Left ventricle myocardium superior (tissue), 1 donor: ENCODE data around the gene HMBS. TPM values are rescaled to one million over a fixed set of nuclear protein-coding genes. Genes with fewer than 3 reads are reported as not detected.
"Not testable (repeated sequence)": the region's sequence is repeated elsewhere in the genome, so short reads cannot be mapped to it uniquely, and the experiment has no call there.

Experiments used
- ATAC-seq: fragments of 200-7000 bp; cut with Tn5 transposase; one replicate; pipeline ENCODE4 v1.9.1; 2020; ENCODE audit warnings: mild to moderate bottlenecking, moderate library complexity
- DNase-seq: peaks from one replicate; pipeline ENCODE4 v3.0.0-alpha.2; 2020
- intact Hi-C: fragments of 100-400 bp; cut with micrococcal nuclease; formaldehyde crosslinking; loops from one replicate; pipeline ENCODE4 v1.11.0; 2022
- total RNA-seq: library from RNA; stranded (reverse); fragmentation: NEBNext Ultra II Directional; extraction: Animal tissue kit (Norgen Biotek cat#: 25700); gene quantifications from one replicate; pipeline ENCODE4 v1.2.1, GENCODE V29; 2021
- donor health status: DM: no; HTN: yes; CAD: no; lungs with severe emphysema.

The HMBS gene
- total RNA-seq, 1 donor from 2014 or later: 24.9 TPM

DNA sequence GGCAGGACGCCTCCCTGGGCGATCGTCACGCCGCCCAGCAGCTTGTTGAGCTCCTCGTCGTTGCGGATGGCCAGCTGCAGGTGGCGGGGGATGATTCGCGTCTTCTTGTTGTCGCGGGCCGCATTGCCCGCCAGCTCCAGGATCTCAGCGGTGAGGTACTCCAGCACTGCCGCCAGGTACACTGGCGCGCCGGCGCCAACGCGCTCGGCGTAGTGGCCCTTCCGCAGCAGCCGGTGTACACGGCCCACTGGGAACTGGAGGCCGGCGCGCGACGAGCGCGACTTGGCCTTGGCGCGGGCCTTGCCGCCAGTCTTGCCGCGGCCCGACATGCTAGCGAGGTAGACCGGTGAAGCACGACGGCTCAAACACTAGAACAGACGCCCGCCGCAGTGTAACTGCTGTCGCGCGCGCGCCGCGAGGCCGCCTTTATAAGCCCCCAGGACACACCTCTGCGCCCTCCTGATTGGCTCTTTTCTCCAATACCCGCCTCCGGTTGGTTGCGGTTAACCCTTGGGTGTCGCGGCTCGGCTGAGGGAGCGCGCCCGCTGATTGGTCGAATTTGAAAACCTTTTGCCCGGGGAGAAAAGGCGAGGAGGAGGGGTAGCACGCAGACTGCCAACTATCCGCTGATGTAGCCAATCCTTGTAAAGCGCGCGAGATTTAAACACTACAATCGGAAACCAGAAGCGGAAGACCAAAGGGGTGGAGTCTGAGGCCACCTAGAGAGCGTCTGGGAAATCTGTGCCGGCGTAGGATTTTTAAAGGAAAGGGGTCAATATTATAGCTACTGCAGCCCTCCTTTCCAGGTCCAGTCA is 10.6 kb downstream of the HMBS start:
- intact Hi-C loops: no loop called here
- peak; percentile 96 for ATAC-seq
- DNase-seq: peak; percentile 98

DNA sequence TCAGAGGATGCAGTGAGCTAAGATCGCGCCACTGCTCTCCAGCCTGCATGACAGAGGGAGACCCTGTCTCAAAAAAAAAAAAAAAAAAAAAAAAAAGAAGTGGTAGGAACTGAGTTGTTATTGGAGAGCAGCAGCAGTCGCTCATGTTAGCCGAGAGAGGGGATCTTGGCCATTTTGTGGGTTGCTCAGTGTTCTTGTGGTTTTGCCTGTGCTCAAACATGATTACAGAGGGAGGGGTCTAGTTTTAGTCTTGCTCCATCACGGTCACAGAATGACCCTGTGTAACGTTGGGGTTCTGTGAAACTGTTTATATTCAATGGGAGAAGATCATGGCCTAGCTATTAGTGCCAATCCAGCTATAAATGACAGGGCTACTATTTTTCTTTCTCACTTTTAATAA is 15.0 kb downstream of the HMBS start:
- intact Hi-C loops: no loop called here
- ATAC-seq (no peak), DNase-seq (no peak)

DNA sequence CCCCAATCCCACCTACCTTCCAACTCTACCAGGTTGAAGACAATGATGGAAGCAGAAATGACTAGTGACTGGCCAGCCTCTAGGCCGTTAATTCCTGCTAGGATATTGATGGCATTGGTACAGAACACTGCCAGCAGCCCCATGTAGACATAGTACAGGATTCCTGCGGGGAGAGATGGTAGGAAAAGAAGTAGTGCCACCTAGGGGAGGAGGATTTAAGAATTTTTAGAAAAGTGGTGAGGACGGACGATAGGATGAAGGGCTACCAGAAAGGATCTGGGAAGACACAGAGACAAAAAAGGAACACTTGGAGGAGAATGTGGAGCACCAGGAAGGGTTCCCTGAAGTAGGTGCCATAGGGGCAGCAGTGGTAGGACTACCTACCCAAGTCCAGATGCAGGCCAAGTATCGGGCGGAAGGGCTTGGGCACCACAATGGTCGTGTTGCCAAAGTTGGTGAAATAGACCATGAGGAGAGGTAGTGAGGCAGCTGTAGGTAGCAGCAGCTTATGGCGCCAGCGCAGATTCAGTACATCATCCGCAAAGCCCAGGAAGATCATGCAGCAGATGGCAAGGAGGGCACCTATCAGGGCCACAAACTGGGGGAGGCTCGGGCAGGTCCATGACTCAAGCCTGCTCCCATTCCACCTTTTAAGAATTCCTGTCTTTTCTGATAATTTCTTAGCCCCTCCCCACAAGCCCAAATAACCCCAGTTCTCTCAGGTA is 15.7 kb downstream of the HMBS start:
- no peak for DNase-seq
- intact Hi-C loops: no loop called here
- ATAC-seq: no peak

GRCh38 chr11:119100994-119101758 is 16.5 kb downstream of the HMBS start:
- intact Hi-C loops: no loop called here
- DNase-seq (no peak), ATAC-seq (peak; percentile 2)

GRCh38 chr11:119101759-119102423 is 17.2 kb downstream of the HMBS start, which contains the start of gene DPAGT1:
Gene DPAGT1, minus strand, starts transcription at chr11:119101853. Its CDS starts 198 bp downstream, at chr11:119101655.
- intact Hi-C loops: no loop called here
- ATAC-seq: peak; percentile 94
- peak; percentile 88 for DNase-seq

GRCh38 chr11:119103161-119103664 is 18.5 kb downstream of the HMBS start:
- DNase-seq, ATAC-seq, intact Hi-C loops: not testable (repeated sequence)

GRCh38 chr11:119103793-119104192 is 19.1 kb downstream of the HMBS start:
- ATAC-seq (no peak), DNase-seq (no peak)
- intact Hi-C loops: no loop called here

DNA sequence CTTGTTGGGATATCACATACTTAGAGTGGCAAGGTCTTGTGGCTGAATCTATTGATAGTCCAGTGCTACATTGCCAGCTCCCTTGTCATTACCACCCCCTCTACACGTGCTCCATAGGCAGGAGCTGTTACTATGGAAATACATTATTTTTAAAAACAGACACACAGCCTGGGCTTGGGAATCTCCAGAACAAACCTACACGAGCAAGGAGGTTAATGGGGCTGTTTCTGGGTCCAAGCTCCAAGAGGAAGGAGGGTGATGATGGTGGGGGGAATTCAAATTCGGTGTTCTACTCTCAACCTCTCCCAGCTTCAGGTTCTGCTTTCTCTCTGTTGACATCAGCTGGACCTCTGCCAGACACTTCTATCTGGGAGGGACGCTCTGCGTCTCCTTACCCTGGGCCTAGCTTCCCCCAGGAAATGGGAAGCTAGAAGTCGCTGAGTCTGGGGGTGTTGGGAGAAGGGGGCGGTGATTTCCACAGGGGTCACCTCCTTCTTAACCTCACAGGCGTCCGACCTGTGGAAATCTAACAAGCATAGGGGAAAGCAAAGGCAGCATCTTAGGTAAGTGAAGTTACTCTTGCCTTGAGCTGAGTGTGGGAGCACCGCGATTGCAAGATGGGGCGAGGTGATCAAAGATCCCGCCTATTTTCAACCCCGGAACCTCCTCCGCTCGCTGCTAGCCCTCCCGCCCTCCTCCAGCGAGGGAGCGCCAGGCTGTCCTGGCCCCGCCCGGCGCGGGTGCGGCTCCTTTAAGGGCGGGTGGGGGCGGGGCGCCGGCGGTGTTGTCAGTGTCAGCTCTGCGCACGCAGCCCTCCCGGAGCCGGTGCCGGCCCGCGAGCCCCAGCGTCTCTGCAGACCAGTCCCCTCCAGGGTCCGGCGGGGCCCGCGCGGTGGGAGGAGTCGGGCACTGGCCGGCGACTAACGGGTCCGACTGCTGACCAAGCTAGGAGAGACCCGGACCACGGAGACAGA is 22.2 kb downstream of the HMBS start, which contains the start of gene C2CD2L:
Gene C2CD2L, plus strand, starts transcription at position 781 of the 974 bp plus-strand sequence. CDS start 398 bp downstream, outside the sequence.
- ATAC-seq (peak; percentile 94), DNase-seq (peak; percentile 96)
- intact Hi-C loops: no loop called here

- intact Hi-C loops: no loop called here
- peak; percentile 41 for ATAC-seq
- DNase-seq: no peak
These were observed 23.0 kb downstream of the HMBS start for GRCh38 chr11:119107538-119108145.

- intact Hi-C loops: no loop called here
- no peak for ATAC-seq
These were observed 23.6 kb downstream of the HMBS start for GRCh38 chr11:119108146-119108856.

GRCh38 chr11:119108857-119109221 is 24.2 kb downstream of the HMBS start:
- intact Hi-C loops: no loop called here
- ATAC-seq: no peak
- no peak for DNase-seq

More at GRCh38 chr11:119108146-119108856, 23.6 kb downstream of the HMBS start:
- no peak for DNase-seq

GRCh38 chr11:119109843-119110242 is 25.2 kb downstream of the HMBS start:
- ATAC-seq: no peak
- no peak for DNase-seq
- intact Hi-C loops: no loop called here

DNA sequence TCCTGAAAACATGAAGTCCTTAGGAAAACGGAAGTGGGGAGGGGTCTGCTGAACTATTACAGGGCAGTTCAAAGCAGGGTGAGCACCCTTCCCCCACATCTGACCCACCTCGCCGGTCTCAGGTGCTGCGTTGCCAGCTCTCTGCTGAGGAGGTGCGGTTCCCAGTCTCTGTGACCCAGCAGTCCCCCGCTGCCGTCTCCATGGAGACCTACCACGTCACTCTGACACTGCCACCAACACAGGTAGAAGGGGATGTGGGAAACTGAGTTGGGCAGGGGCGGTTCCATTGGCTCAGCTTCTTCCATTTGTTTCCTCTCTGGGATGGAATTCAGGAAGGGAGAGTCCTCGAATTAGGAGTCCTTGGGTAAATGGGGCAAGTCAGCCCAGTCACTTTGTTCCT is 25.8 kb downstream of the HMBS start:
- ATAC-seq (no peak), DNase-seq (no peak)
- intact Hi-C loops: no loop called here

GRCh38 chr11:119111361-119111925 is 26.8 kb downstream of the HMBS start:
- intact Hi-C loops: no loop called here
- DNase-seq: no peak
- ATAC-seq: no peak

- no peak for ATAC-seq
- intact Hi-C loops: no loop called here
These were observed 27.8 kb downstream of the HMBS start for GRCh38 chr11:119112314-119113020.

GRCh38 chr11:119113716-119114115 is 29.0 kb downstream of the HMBS start:
- ATAC-seq: no peak
- DNase-seq: no peak
- intact Hi-C loops: no loop called here

More at GRCh38 chr11:119112314-119113020, 27.8 kb downstream of the HMBS start:
- no peak for DNase-seq
